GM12878 (cell line): ENCODE results near the gene NOTCH3. TPM values are rescaled to one million over a fixed set of nuclear protein-coding genes. Genes with fewer than 3 reads are reported as not detected.

ENCODE experiments used
- BMI1 ChIP-seq: fragments of 450-650 bp; IDR thresholded peaks from 2 replicates; pipeline ENCODE4 v1.6.1; 2016; ENCODE audit warnings: mild to moderate bottlenecking, moderate library complexity, borderline replicate concordance
- CBX3 ChIP-seq: fragments of 200-600 bp; sonication (generic); IDR thresholded peaks from 2 replicates; pipeline ENCODE4 v1.6.1; 2016; ENCODE audit warnings: low read depth, borderline replicate concordance
- FOXK2 ChIP-seq: fragments of 450-650 bp; IDR thresholded peaks from 2 replicates; pipeline ENCODE4 v1.6.1; 2017; ENCODE audit warnings: mild to moderate bottlenecking, moderate library complexity
- HCFC1 ChIP-seq: fragments of 150-350 bp; IDR thresholded peaks from 2 replicates; pipeline ENCODE4 v1.6.1; 2014; ENCODE audit warnings: low read length
- HDGF ChIP-seq: fragments of 450-650 bp; IDR thresholded peaks from 2 replicates; pipeline ENCODE4 v1.6.1; 2016; ENCODE audit warnings: antibody characterized with exemption
- MTA2 ChIP-seq: fragments of 450-650 bp; IDR thresholded peaks from 2 replicates; pipeline ENCODE4 v1.6.1; 2016; ENCODE audit warnings: low read depth, mild to moderate bottlenecking, moderate library complexity
- MXI1 ChIP-seq: fragments of 150-350 bp; IDR thresholded peaks from 2 replicates; pipeline ENCODE4 v1.6.1; 2011; ENCODE audit warnings: low read depth, mild to moderate bottlenecking, inconsistent platforms, low read length, improper control_type of control experiment
- MYC ChIP-seq: IDR thresholded peaks from 2 replicates; pipeline ENCODE4 v1.6.1; 2011; ENCODE audit warnings: mild to moderate bottlenecking, low read length, moderate library complexity, inconsistent platforms; ENCODE audit not compliant: insufficient read depth, insufficient replicate concordance, insufficient read length, severe bottlenecking
- NR2C1 ChIP-seq: fragments of 450-650 bp; IDR thresholded peaks from 2 replicates; pipeline ENCODE4 v1.6.1; 2017; ENCODE audit warnings: antibody characterized with exemption, mild to moderate bottlenecking, moderate library complexity
- PAX5 ChIP-seq: IDR thresholded peaks from 2 replicates; pipeline ENCODE4 v1.6.1; 2011; ENCODE audit warnings: low read depth, low read length, borderline replicate concordance
- RAD21 ChIP-seq: IDR thresholded peaks from 2 replicates; pipeline ENCODE4 v1.6.1; 2011; ENCODE audit warnings: mild to moderate bottlenecking, low read depth, low read length, moderate library complexity; ENCODE audit not compliant: insufficient read depth
- SIX5 ChIP-seq: IDR thresholded peaks from 2 replicates; pipeline ENCODE4 v1.6.1; 2011; ENCODE audit warnings: mild to moderate bottlenecking, low read depth, low read length, moderate library complexity; ENCODE audit not compliant: severe bottlenecking
- STAT1 ChIP-seq: fragments of 450-650 bp; conservative IDR thresholded peaks from 2 replicates; pipeline ENCODE4 v1.6.1; 2014; ENCODE audit warnings: antibody characterized with exemption, mild to moderate bottlenecking
- ZNF384 ChIP-seq: IDR thresholded peaks from 2 replicates; pipeline ENCODE4 v1.6.1; 2012; ENCODE audit warnings: low read depth, mild to moderate bottlenecking, low read length, improper control_type of control experiment, borderline replicate concordance
- polyA plus RNA-seq, 11 experiments: library from polyadenylated mRNA; depleted of rRNA in 4 of 11; unstranded in 6 of 11; stranded (reverse) in 5 of 11; fragments of >200 nt; fragmentation: Nextera tagmentation in 4 of 11; fragmentation: Illumina TruSeq in 1 of 11; extraction: Ambion mirVana in 4 of 11; extraction: Trizol in 1 of 11; gene quantifications; 1 replicate in 1 of 11; 2 replicates in 10 of 11; pipeline versions ENCODE4 v1.2.1 to v1.2.3, GENCODE V29; 2011 to 2016; ENCODE audit warnings: inconsistent platforms in 2 of 11, missing spikeins in 2 of 11, low read depth in 1 of 11
- total RNA-seq, 4 experiments: library from RNA; depleted of rRNA in 3 of 4; stranded (reverse); fragments of >200 nt in 3 of 4; fragmentation: Illumina TruSeq in 1 of 4; extraction: Trizol in 1 of 4; gene quantifications; 2 replicates each; pipeline versions ENCODE4 v1.2.1 to v1.2.3, GENCODE V29; 2013 to 2021
- TF ChIP-seq, protein P1 (sequence below): IDR thresholded peaks from 2 replicates; pipeline ENCODE4 v1.6.1; 2011; ENCODE audit warnings: low read depth, mild to moderate bottlenecking, low read length, moderate library complexity, borderline replicate concordance; ENCODE audit errors: extremely low read depth
- TF ChIP-seq, protein P2 (sequence below): IDR thresholded peaks from 2 replicates; pipeline ENCODE4 v1.6.1; 2012; ENCODE audit warnings: low read depth, low read length, improper control_type of control experiment
- TF ChIP-seq, protein P3 (sequence below): fragments of 450-650 bp; formaldehyde crosslinking; IDR thresholded peaks from 2 replicates; pipeline ENCODE4 v1.4.0; 2020; ENCODE audit warnings: mild to moderate bottlenecking, moderate library complexity
- TF ChIP-seq, protein P4 (sequence below): IDR thresholded peaks from 2 replicates; pipeline ENCODE4 v1.6.1; 2012; ENCODE audit warnings: mild to moderate bottlenecking, low read depth, low read length

Gene NOTCH3
- total and polyA plus RNA-seq, 10 of the 15 experiments (the other 5 are each of a cell fraction or from before 2014, with no cell fraction given): 0.01 to 0.42 (median 0.10) TPM; not detected in 5

DNA sequence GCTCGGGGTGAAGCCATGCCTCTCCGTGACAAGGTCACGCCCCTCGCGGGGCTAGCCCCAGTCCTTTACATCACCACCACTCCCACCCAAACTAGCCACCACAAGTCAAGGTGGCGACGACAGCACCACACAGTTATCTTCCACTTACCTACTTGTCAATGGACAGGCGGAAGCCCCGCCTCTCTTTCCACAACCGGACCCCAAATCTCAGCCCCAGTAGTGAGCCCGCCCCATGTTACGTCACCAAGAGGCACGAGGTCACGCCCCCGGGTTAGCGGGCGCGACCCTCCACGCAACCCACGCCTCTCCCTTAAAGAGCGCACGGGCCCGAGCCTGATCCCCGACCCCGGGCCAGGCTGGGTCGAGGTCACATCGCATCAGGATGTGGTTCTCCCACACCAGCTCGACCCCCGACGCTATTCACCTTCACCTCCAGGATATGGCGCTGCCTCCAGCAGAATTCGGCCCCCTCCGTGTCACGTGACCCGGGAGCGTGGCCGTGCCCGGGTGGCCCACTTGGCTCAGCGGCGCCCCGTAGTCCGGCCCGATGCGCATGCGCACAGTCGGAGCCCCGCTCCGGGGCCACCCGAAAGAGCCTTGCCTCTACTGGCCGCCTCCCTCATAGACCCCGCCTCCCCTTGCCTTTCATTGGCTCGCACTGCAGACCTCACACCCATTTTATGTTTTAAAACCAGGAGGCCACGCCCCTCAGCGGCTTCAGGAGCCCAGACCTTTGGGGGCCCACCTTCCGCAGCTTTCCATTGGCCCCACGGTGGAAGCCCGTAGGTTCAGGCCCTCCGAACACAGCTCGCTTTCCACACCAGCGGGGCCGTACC lies 75.3 kb downstream of the NOTCH3 start (continued):
- TF ChIP-seq, protein P1, sequence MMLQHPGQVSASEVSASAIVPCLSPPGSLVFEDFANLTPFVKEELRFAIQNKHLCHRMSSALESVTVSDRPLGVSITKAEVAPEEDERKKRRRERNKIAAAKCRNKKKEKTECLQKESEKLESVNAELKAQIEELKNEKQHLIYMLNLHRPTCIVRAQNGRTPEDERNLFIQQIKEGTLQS: peak; percentile 84; the same call in 1 of the 2 replicates
- no peak; the same call in 1 of the 2 replicates for TF ChIP-seq FOXK2
- TF ChIP-seq, protein P2, sequence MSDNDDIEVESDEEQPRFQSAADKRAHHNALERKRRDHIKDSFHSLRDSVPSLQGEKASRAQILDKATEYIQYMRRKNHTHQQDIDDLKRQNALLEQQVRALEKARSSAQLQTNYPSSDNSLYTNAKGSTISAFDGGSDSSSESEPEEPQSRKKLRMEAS: peak; percentile 93
- TF ChIP-seq NR2C1: peak; percentile 78
- no peak for TF ChIP-seq ZNF384
- peak; percentile 53; the same call in 1 of the 2 replicates for TF ChIP-seq HCFC1
- no peak for TF ChIP-seq RAD21
- TF ChIP-seq, protein P3, sequence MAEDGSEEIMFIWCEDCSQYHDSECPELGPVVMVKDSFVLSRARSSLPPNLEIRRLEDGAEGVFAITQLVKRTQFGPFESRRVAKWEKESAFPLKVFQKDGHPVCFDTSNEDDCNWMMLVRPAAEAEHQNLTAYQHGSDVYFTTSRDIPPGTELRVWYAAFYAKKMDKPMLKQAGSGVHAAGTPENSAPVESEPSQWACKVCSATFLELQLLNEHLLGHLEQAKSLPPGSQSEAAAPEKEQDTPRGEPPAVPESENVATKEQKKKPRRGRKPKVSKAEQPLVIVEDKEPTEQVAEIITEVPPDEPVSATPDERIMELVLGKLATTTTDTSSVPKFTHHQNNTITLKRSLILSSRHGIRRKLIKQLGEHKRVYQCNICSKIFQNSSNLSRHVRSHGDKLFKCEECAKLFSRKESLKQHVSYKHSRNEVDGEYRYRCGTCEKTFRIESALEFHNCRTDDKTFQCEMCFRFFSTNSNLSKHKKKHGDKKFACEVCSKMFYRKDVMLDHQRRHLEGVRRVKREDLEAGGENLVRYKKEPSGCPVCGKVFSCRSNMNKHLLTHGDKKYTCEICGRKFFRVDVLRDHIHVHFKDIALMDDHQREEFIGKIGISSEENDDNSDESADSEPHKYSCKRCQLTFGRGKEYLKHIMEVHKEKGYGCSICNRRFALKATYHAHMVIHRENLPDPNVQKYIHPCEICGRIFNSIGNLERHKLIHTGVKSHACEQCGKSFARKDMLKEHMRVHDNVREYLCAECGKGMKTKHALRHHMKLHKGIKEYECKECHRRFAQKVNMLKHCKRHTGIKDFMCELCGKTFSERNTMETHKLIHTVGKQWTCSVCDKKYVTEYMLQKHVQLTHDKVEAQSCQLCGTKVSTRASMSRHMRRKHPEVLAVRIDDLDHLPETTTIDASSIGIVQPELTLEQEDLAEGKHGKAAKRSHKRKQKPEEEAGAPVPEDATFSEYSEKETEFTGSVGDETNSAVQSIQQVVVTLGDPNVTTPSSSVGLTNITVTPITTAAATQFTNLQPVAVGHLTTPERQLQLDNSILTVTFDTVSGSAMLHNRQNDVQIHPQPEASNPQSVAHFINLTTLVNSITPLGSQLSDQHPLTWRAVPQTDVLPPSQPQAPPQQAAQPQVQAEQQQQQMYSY (CRISPR knock-in tag): peak; percentile 93
- TF ChIP-seq BMI1: no peak
- TF ChIP-seq CBX3: no peak
- TF ChIP-seq PAX5: peak; percentile 35; the same call in 1 of the 2 replicates
- TF ChIP-seq, protein P4, sequence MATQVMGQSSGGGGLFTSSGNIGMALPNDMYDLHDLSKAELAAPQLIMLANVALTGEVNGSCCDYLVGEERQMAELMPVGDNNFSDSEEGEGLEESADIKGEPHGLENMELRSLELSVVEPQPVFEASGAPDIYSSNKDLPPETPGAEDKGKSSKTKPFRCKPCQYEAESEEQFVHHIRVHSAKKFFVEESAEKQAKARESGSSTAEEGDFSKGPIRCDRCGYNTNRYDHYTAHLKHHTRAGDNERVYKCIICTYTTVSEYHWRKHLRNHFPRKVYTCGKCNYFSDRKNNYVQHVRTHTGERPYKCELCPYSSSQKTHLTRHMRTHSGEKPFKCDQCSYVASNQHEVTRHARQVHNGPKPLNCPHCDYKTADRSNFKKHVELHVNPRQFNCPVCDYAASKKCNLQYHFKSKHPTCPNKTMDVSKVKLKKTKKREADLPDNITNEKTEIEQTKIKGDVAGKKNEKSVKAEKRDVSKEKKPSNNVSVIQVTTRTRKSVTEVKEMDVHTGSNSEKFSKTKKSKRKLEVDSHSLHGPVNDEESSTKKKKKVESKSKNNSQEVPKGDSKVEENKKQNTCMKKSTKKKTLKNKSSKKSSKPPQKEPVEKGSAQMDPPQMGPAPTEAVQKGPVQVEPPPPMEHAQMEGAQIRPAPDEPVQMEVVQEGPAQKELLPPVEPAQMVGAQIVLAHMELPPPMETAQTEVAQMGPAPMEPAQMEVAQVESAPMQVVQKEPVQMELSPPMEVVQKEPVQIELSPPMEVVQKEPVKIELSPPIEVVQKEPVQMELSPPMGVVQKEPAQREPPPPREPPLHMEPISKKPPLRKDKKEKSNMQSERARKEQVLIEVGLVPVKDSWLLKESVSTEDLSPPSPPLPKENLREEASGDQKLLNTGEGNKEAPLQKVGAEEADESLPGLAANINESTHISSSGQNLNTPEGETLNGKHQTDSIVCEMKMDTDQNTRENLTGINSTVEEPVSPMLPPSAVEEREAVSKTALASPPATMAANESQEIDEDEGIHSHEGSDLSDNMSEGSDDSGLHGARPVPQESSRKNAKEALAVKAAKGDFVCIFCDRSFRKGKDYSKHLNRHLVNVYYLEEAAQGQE: no peak
- peak; percentile 95 for TF ChIP-seq HDGF
- peak; percentile 52; the same call in 1 of the 2 replicates for TF ChIP-seq MTA2
- TF ChIP-seq MXI1: peak; percentile 38; the same call in 1 of the 2 replicates
- peak; percentile 90; the same call in 1 of the 2 replicates for TF ChIP-seq STAT1
- TF ChIP-seq SIX5: no peak
- peak; percentile 79 for TF ChIP-seq MYC
